Neural progenitor cell (in vitro differentiated cells): Measurements from ENCODE around the gene VEPH1.

Experiments
- EZH2 ChIP-seq: fragments of 200-600 bp; sonication (generic); IDR thresholded peaks from 2 replicates; pipeline ENCODE4 v1.6.1; 2017; ENCODE audit warnings: antibody characterized with exemption, mild to moderate bottlenecking, moderate library complexity
- EZH2phosphoT487 ChIP-seq: fragments of 200-600 bp; sonication (generic); IDR thresholded peaks from 2 replicates; pipeline ENCODE4 v1.6.1; 2017; ENCODE audit warnings: antibody characterized with exemption
- TF ChIP-seq, protein P1 (sequence below): fragments of 200-600 bp; sonication (generic); IDR thresholded peaks from 2 replicates; pipeline ENCODE4 v1.5.1; 2017; ENCODE audit warnings: antibody characterized with exemption, mild to moderate bottlenecking

DNA sequence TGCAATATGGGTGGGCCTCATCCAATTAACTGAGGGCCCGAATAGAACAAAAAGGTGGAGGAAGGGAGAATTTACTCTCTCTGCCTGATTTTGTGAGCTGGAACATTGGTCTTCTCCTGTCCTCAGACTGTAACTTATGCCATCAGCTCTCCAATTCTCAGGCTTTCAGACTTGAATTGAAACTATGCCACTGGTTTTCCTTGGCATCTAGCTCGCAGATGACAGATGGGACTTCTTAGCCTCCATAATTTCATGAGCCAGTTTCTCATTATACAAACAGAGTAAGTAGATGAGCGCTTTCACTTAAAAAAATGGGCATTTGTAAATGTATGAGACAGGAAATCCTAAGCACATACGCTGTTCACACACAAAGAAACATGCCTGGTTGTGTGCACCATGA lies 75.3 kb downstream of the VEPH1 start:
- TF ChIP-seq EZH2phosphoT487 (no peak), EZH2 (no peak)
- TF ChIP-seq, protein P1, sequence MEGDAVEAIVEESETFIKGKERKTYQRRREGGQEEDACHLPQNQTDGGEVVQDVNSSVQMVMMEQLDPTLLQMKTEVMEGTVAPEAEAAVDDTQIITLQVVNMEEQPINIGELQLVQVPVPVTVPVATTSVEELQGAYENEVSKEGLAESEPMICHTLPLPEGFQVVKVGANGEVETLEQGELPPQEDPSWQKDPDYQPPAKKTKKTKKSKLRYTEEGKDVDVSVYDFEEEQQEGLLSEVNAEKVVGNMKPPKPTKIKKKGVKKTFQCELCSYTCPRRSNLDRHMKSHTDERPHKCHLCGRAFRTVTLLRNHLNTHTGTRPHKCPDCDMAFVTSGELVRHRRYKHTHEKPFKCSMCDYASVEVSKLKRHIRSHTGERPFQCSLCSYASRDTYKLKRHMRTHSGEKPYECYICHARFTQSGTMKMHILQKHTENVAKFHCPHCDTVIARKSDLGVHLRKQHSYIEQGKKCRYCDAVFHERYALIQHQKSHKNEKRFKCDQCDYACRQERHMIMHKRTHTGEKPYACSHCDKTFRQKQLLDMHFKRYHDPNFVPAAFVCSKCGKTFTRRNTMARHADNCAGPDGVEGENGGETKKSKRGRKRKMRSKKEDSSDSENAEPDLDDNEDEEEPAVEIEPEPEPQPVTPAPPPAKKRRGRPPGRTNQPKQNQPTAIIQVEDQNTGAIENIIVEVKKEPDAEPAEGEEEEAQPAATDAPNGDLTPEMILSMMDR: no peak
